ENCODE data around the gene TRIM22.
"Not testable (repeated sequence)": the region's sequence is repeated elsewhere in the genome, so short reads cannot be mapped to it uniquely, and the experiment has no call there.

TRIM22 gene, protein sequence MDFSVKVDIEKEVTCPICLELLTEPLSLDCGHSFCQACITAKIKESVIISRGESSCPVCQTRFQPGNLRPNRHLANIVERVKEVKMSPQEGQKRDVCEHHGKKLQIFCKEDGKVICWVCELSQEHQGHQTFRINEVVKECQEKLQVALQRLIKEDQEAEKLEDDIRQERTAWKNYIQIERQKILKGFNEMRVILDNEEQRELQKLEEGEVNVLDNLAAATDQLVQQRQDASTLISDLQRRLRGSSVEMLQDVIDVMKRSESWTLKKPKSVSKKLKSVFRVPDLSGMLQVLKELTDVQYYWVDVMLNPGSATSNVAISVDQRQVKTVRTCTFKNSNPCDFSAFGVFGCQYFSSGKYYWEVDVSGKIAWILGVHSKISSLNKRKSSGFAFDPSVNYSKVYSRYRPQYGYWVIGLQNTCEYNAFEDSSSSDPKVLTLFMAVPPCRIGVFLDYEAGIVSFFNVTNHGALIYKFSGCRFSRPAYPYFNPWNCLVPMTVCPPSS

DNA sequence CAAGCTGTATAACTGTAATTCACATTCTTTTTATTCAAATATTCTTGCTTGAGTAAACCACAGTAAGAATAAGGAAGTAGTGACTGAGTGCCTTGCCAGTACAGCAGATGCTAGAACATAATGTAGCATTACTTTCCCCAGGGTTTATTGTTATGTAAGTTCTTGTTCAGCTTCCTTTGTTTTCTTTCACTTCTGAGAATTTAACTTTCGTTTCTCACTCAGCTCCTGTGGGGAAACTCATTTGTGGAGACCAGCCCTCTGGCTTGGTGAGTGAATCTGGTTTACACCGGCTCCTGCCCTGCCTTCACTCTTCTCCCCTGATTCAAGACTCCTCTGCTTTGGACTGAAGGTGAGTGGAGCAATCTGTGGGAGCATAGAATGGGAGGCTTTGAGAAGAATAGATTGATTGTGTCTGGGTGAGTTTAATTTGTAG, at the start of gene TRIM22:
Gene TRIM22 (plus strand): TSS at position 240 of the 433 bp plus-strand sequence. CDS start 6,443 bp downstream, outside the sequence.
- no peak for DNase-seq (ENCODE audit: low spot score)

DNA sequence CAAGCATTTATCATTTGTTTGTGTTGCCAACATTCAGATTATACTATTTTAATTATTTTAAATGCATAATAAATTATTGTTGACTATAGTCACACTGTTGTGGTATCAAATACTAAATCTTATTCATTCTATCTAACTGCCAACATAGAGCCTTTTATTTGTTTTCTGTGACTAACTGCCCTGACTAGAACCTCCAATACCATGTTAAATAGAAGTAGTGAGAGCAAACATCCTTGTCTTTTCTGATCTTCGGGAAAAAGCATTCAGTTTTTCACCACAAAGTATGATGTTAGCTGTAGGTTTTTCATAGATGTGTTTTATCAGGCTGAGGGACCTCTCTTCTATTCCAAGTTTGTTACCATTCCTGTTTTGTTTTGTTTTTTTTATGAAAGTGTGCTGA, 49.6 kb upstream of the TRIM22 start:
- no peak for DNase-seq (ENCODE audit: low spot score)

DNA sequence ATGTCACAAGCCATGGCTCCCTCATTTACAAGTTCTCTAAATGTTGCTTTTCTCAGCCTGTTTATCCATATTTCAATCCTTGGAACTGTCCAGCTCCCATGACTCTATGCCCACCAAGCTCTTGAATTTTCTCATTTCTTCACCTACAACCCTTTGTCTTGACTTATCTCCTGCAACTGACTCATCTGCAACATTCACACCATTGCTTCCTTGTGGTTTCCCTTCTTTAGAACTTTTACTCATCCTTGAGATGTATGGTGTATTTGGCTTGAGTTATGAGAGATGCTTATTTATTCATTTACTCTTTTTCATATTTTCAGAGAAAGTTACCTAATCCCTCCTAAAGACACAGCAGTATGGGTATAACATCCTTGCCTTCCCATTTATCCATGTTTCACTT, 46.0 kb upstream of the TRIM22 start:
- no peak for DNase-seq (ENCODE audit: low spot score)

DNA sequence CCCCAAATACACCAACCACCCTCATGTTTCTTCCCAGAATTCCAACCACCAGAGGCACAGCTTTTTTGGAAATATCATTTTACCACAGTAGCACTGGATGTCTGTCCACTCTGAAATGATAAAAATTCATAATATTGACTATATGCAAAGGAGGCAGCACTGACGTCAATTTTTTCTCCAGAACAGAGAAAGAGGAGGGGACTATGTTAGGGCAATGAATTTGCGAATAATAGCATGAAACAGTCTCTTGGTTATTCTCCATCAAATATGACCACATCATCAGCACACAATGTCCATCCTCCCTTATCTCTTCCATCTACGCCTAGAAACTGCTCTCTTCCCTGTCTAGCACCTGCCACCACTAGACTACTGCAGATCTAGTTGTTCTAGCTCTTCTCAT, 43.5 kb upstream of the TRIM22 start:
- no peak for DNase-seq (ENCODE audit: low spot score)

DNA sequence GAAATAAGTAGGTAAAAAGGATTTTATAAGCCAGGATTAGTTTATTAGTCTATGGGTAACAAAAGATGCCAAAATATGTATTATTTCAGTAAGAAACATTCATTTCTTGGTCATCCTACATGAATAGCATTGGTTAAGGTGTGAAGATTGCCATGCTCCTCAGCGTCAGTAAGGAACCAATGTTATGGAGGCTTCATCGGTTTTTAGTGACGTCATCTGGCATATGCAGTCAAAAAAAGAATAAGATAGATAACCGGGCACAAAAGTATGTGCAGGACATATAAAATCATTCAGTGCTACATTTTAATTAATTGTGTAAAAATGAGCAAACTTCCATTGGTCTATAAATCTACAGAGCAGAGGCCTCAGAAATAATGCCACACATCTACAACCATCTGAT, 34.1 kb upstream of the TRIM22 start:
- DNase-seq (ENCODE audit: low spot score): no peak

DNA sequence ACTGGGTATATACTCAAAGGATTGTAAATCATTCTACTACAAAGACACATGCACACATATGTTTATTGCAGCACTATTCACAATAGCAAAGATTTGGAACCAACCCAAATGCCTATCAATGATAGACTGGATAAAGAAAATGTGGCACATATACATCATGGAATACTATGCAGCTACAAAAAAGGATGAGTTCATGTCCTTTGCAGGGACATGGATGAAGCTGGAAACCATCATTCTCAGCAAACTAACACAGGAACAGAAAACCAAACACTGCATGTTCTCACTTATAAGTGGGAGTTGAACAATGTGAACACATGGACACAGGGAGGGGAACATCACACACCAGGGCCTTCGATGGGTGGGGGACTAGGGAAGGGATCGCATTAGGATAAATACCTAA, 32.6 kb upstream of the TRIM22 start:
- not testable (repeated sequence) for DNase-seq (ENCODE audit: low spot score)

DNA sequence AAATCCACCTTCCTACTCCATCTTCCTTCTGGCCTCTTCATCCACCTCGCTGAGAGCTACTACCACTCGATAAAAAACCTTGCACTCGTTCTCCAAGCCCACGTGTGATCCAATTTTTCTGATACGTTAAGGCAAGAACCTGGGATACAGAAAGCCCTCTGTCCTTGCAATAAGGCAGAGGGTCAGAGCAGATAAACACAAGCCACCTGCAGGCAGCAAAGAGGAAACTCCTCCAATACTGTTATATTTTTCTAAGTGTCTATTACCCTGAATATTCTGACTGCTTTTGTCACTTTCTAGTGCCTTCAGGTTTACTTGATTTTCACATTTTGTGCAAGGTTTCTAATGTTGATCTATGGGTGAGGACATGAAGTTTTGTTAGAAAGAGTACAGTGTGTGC, 31.3 kb upstream of the TRIM22 start:
- no peak for DNase-seq (ENCODE audit: low spot score)

DNA sequence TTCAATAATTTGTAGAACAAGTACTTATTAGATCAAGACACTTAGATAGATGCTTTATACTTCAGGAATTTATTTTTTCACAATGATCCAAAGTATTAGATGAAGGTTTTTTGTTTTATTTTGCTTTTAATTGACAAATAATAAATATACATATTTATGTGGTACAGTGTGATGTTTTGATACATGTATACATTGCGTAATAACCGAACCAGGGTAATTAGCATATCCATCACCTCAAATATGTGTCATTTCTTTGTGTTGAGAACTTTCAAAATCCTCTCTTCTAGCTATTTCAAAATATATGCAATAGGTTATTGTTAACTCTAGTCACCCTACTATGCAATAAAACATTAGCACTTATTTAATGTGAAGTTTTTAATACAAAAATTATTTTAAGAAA, 26.1 kb upstream of the TRIM22 start:
- DNase-seq (ENCODE audit: low spot score): no peak

DNA sequence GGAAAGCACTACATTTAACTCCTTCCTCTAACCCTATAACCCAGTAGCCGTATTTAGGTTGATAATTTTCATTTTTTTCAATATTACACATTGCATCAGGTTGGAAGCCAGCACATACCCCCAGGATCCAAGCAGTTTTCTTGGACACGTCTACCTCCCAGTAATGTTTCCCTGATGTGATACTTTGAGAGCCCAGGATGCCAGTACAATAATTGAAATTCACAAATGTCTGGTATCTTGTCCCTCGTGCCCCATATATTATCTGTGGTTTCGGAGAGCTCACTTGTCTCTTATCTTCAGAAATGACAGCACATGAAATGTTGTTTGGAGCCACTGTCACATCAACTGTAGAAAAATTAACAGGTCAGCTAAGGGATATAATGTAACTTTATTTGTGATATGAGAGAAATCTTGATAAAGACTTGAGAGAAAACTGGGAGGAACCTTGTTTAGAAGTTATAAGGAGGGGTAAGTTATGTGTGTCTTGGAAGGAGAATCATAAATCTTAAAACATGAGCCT, 24.5 kb upstream of the TRIM22 start:
- DNase-seq (ENCODE audit: low spot score): no peak

DNA sequence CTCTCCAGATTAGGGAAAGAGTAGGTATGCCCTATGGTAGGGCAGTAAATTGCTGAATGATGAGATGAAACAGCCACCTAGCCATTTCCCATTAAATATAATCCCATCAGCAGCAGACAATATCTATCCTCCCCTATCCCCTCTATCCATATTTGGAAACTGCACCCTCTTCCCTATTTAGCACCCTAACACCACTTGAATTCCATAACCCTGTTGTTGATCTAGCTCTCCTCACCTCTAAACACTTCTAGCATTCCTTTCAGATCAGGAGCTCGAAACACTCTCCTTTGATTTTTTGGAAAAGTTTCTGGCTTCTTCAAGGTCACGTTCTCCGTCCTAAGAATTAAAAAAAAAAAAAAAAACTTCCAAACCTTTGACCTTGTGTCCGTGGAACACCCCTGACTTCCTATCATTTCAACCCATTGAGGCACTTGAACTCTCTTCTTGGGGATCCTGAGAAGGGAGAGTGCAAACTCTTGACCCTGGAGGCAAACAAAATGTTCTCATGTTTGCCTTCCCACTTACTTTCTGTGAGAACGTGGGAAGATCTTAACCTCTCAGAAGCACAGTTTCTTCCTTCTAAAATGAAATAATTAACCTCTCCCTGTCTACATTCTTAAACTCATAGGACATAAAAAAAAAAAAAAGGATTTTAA, 23.7 kb upstream of the TRIM22 start:
- DNase-seq (ENCODE audit: low spot score): no peak

DNA sequence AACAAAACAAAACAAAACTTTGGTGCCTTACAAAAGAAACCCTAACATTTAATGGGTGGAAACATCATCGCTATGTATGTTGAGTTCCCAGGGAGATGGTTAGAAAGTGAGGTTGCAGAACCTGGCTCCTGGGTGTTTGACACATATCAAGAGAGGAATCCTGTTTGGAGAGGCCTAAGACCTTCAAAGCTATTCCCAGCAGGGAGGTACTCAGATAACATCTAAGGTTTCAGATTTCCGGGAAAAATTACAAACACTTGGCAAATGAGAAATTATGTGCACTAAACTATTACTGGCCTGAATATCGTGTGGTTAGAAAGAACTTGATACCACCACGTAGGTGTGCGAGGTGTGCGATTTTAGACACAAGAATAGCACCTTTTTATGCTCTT, 23.2 kb upstream of the TRIM22 start:
- DNase-seq (ENCODE audit: low spot score): no peak

DNA sequence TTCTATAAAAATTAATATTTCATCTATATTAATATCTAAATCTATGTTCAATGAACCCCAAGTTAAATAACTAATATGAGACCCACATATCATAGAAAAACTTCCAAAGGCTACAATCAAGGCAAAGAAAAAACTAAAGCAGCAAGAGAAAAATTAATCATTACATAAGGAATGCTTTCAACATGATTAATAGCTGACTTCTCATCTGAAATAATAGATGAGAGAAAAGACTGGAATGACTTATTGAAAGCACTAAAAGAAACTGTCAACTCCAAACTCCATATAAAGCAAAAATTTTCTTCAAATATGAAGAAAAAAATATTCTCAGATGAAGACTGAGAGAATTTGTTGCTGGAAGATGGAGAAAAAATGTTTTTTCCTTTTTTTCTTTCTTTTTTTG, 17.8 kb upstream of the TRIM22 start:
- DNase-seq (ENCODE audit: low spot score): no peak

DNA sequence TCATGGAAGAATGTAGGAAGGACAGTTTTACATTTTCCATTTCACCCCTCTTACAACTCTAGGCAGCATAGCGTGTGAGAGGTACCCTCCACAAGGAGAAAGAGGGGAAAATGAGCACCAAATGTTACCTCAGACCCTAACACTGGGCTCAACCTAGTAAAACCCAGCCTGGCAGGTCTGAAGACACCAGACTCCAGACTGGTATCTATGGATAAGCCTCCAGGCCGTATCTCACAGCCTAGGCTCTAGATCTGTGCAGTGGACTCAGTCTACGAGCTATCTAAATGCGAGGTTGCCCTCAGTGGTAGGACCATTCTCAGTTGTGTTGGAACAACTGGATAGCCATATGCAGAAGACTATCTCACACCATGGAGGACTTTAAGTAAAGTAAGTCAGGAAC, 15.2 kb upstream of the TRIM22 start:
- DNase-seq (ENCODE audit: low spot score): no peak

DNA sequence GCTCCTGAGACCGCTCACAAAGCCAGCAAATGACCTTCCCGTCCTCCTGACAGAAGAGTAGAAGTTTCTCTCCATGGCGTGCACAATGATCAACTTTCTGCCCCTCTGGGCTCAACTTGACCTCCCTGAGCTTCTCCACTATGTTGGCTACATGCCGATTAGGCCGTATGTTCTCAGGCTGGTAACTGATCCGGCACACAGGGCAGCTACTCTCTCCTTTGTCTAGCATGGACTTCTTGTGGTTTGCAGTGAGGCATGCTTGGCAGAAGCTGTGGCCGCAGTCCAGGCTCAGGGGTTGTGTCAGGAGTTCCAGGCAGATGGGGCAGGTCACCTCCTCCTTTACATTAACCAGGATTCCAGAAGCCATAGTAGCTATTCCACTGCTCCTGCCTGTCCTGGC, 9.8 kb upstream of the TRIM22 start:
- no peak for DNase-seq (ENCODE audit: low spot score)

DNA sequence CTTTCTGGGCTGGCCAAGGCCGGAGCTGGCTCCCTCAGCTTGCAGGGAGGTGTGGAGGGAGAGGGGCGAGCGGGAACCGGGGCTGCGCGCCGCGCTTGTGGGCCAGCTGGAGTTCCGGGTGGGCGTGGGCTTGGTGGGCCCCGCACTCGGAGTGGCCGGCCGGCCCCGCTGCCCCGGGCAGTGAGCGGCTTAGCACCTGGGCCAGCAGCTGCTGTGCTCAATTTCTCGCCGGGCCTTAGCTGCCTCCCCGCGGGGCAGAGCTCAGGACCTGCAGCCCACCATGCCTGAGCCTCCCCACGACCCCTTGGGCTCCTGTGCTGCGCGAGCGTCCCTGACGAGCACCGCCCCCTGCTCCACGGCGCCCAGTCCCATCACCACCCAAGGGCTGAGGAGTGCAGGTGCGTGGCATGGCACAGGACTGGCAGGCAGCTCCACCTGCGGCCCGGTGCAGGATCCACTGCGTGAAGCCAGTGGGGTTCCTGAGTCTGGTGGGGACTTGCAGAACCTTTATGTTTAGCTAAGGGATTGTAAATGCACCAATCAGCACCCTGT, 6.6 kb upstream of the TRIM22 start:
- not testable (repeated sequence) for DNase-seq (ENCODE audit: low spot score)

DNA sequence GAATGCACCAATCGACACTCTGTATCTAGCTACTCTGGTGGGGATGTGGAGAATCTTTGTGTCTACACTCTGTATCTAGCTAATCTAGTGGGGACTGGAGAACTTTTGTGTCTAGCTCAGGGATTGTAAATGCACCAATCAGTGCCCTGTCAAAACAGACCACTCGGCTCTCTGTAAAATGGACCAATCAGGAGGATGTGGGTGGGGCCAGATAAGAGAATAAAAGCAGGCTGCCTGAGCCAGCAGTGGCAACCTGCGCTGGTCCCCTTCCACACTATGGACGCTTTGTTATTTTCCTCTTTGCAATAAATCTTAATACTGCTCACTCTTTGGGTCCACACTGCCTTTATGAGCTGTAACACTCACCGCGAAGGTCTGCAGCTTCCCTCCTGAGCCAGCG, 6.0 kb upstream of the TRIM22 start:
- not testable (repeated sequence) for DNase-seq (ENCODE audit: low spot score)

DNA sequence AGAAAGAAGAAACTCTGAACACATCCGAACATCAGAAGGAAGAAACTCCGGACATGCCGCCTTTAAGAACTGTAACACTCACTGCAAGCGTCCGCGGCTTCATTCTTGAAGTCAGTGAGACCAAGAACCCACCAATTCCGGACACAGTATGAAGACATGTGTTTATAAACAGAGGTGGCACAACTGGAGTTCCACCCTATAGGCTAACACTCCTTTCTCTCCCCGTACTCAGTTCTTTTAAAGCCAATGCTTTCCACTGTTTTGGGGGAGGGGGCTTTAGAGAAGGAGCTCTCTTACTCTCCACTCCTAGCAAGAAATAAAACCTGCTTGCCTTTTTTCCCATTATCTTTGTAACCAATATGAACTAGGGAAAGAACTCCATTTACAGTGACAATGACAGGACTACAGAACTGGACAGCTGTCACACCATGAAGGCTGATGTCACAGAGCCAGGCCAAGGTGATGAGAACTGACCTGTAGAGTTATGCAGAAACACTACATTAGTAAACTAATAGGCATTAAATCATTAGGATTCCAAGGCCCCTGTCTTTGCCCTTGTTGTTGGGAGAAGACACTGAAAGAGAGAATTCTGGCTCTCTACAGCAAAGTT, 5.4 kb upstream of the TRIM22 start:
- no peak for DNase-seq (ENCODE audit: low spot score)

DNA sequence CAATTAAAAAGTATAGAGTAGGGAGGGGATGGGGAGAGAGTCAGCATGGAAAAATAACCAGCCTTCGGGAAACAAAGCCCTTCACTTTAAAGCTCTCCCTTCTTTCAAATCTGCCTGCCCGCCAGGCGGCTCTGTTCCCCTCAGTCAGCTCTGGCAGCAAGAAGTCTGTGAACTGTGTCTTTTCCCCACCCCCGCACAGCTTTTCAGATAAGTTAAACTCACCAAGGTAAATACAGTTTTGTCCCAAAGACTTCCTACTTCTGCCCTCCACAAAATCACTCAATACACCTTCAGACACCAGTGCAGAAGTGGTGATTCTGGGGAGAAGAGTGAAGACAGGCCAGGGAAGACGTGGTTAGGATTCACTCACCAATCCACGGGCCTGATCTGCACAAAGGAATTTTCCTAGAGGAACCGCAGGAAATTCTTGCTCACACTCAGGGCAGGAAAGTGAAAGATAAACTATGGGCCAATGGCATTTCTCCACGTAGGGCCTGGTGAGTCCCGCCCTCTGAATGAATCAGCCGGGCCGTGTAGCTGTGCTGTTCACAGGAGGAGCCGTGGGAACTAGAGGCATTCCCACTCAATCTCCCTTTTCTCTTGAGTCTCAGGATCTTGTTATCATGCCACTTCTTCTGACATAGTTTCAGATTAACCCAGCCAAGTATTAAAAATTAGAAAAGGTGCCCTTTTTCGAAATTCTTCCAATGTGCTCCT, 4.8 kb upstream of the TRIM22 start, which contains the start of gene TRIM5:
Gene TRIM5 (minus strand): TSS at position 429 of the 717 bp plus-strand sequence. CDS start 4,897 bp downstream, outside the sequence.
- peak; percentile 87 for DNase-seq (ENCODE audit: low spot score)

DNA sequence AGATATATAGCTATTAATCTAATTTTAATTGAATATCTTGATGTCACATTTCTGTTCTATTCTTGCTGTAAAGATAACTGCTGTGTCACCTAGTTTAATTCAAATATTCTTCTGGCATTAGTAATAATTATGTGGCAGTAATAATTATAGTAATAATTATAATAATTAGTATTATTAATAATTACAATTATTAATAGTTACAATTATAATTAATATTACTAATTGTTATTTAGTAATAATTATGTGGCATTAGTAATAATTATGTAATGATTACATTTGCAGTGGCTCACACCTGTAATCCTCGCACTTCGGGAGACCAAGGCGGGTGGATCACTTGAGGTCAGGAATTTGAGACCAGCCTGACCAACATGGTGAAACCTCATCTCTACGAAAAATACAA, 3.2 kb upstream of the TRIM22 start:
- no peak for DNase-seq (ENCODE audit: low spot score)

DNA sequence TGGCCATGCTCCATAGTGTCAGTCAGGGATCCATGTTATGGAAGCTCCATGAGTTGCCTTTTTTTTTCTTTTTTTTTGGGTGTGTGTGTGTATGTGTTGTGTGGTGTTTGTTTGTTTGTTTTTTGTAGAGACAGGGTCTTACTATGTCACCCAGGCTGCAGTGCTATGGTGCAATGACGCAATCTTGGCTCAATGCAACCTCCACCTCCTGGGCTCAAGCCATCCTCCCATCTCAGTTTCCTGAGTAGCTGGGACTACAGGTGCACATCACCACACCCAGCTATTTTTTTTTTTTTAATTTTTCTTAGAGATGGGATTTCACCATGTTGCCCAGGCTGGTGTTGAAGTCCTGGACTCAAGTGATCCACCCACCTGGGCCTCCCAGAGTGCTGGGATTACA, 1.1 kb upstream of the TRIM22 start:
- DNase-seq (ENCODE audit: low spot score): no peak

DNA sequence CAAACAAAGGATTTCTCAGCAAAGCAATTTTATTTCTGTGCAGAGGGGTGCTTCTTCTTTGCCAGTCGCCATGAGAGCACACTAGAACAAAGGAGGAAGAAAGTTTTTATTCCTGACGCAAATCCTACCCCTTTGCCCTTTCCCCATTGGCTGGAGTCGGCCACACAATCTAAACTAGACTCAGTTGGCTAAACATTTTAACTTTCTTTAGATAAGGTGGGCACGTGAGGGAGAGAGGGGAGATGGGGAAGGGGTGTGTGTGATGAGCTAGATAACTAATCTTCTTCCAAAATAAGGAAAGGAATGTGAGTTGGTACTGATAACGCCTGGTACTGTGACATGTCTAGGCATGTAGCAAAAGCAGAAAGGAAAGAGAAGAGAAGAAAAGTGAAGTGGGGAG, 626 bp downstream of the TRIM22 start:
- no peak for DNase-seq (ENCODE audit: low spot score)

DNA sequence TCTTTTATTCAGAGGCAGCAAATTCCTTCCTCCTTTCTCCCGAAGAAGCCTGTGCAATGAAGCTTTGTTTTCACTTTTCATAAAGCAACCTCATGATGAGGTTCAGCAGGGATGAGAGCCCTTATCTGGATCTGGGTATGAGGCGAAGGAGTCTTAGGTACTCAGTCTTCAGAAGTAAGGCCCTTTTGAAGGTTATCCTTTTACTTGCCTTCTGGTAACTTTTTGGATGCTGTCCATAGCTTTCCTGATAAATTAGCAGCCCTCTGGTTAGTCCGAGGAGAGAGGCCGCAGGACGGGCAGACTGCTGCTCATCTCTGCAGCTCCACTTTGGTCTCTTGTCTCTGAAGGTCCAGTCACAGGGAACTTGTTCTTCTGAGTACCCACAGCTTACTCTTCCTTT, 1.1 kb downstream of the TRIM22 start:
- no peak for DNase-seq (ENCODE audit: low spot score)
